IPS-11a (cell line): ENCODE measurements around the gene LSM4.
"Not testable (repeated sequence)": the region's sequence is repeated elsewhere in the genome, so short reads cannot be mapped to it uniquely, and the experiment has no call there.

Experiments used
- H3K4me3 ChIP-seq: one replicate; pipeline ENCODE4 v1.5.1; 2013; ENCODE audit warnings: low read depth, low read length, control low read depth

Gene LSM4

GRCh38 chr19:18340990-18341868, 18.4 kb upstream of the LSM4 start:
- H3K4me3 ChIP-seq: peak overlapping the region; percentile 63

- peak within 1 kb of the TSS; percentile 63 for H3K4me3 ChIP-seq
Measured at GRCh38 chr19:18340190-18340989, 17.5 kb upstream of the LSM4 start, which contains the start of gene PGPEP1. Gene PGPEP1 (plus strand): TSS chr19:18340598. CDS start chr19:18340682, 84 bp downstream.

GRCh38 chr19:18339723-18340122, 16.8 kb upstream of the LSM4 start:
- H3K4me3 ChIP-seq: no peak overlapping the region

GRCh38 chr19:18338541-18338940, 15.7 kb upstream of the LSM4 start:
- H3K4me3 ChIP-seq: no peak overlapping the region

- no peak overlapping the region for H3K4me3 ChIP-seq
Measured at GRCh38 chr19:18336121-18336520, 13.2 kb upstream of the LSM4 start.

GRCh38 chr19:18333680-18334079, 10.8 kb upstream of the LSM4 start:
- H3K4me3 ChIP-seq: no peak overlapping the region

GRCh38 chr19:18332917-18333530, 10.1 kb upstream of the LSM4 start:
- no peak overlapping the region for H3K4me3 ChIP-seq

- H3K4me3 ChIP-seq: no peak overlapping the region
Measured at GRCh38 chr19:18330868-18331267, 8.0 kb upstream of the LSM4 start.

GRCh38 chr19:18329035-18329376, 6.1 kb upstream of the LSM4 start:
- H3K4me3 ChIP-seq: peak overlapping the region; percentile 35

GRCh38 chr19:18328340-18329034, 5.6 kb upstream of the LSM4 start:
- peak overlapping the region; percentile 35 for H3K4me3 ChIP-seq

GRCh38 chr19:18326772-18327171, 3.9 kb upstream of the LSM4 start:
- H3K4me3 ChIP-seq: no peak overlapping the region

- not testable (repeated sequence) for H3K4me3 ChIP-seq
Measured at GRCh38 chr19:18324373-18324731, 1.5 kb upstream of the LSM4 start.

GRCh38 chr19:18322318-18322758, 538 bp downstream of the LSM4 start:
- peak overlapping the region; percentile 77 for H3K4me3 ChIP-seq

GRCh38 chr19:18321734-18322102, 1.2 kb downstream of the LSM4 start:
- peak overlapping the region; percentile 77 for H3K4me3 ChIP-seq

GRCh38 chr19:18320865-18321733, 1.8 kb downstream of the LSM4 start:
- H3K4me3 ChIP-seq: no peak overlapping the region

- no peak overlapping the region for H3K4me3 ChIP-seq
Measured at GRCh38 chr19:18319591-18320135, 3.2 kb downstream of the LSM4 start.

GRCh38 chr19:18317961-18318800, 4.7 kb downstream of the LSM4 start:
- H3K4me3 ChIP-seq: no peak overlapping the region

- H3K4me3 ChIP-seq: no peak overlapping the region
Measured at GRCh38 chr19:18313398-18313797, 9.5 kb downstream of the LSM4 start.

GRCh38 chr19:18312092-18312534, 10.8 kb downstream of the LSM4 start:
- H3K4me3 ChIP-seq: no peak overlapping the region
